ENCODE measurements around the gene PSMD6.

- TF ChIP-seq, protein P1, sequence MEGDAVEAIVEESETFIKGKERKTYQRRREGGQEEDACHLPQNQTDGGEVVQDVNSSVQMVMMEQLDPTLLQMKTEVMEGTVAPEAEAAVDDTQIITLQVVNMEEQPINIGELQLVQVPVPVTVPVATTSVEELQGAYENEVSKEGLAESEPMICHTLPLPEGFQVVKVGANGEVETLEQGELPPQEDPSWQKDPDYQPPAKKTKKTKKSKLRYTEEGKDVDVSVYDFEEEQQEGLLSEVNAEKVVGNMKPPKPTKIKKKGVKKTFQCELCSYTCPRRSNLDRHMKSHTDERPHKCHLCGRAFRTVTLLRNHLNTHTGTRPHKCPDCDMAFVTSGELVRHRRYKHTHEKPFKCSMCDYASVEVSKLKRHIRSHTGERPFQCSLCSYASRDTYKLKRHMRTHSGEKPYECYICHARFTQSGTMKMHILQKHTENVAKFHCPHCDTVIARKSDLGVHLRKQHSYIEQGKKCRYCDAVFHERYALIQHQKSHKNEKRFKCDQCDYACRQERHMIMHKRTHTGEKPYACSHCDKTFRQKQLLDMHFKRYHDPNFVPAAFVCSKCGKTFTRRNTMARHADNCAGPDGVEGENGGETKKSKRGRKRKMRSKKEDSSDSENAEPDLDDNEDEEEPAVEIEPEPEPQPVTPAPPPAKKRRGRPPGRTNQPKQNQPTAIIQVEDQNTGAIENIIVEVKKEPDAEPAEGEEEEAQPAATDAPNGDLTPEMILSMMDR (IDR thresholded peaks at IDR 0.05): no peak
- TF ChIP-seq ZFX (IDR thresholded peaks at IDR 0.05; ENCODE audit: borderline replicate concordance): no peak
These were observed 30.3 kb upstream of the PSMD6 start for GRCh38 chr3:64053581-64053980.

All from 22Rv1 (cell line).